GM12891 (cell line): ENCODE results near the gene CIAO3.

Experiments used
- PAX5 ChIP-seq: IDR thresholded peaks from 2 replicates; pipeline ENCODE4 v1.6.1; 2011; ENCODE audit warnings: low read length, moderate library complexity, mild to moderate bottlenecking; ENCODE audit not compliant: insufficient read depth, severe bottlenecking
- POLR2A ChIP-seq: IDR thresholded peaks from 2 replicates; pipeline ENCODE4 v1.6.1; 2011; ENCODE audit warnings: low read depth, low read length, control low read depth
- POLR2AphosphoS5 ChIP-seq: IDR thresholded peaks from 2 replicates; pipeline ENCODE4 v1.6.1; 2011; ENCODE audit warnings: low read depth, low read length, control low read depth
- SPI1 ChIP-seq: IDR thresholded peaks from 2 replicates; pipeline ENCODE4 v1.6.1; 2011; ENCODE audit warnings: low read depth, low read length, control low read depth
- TAF1 ChIP-seq: IDR thresholded peaks from 2 replicates; pipeline ENCODE4 v1.6.1; 2011; ENCODE audit warnings: low read depth, low read length, control low read depth

- no peak for TF ChIP-seq POLR2AphosphoS5
- no peak for TF ChIP-seq POLR2A
- no peak for TF ChIP-seq TAF1
- no peak for TF ChIP-seq PAX5
- TF ChIP-seq SPI1, result no peak
Measured at GRCh38 chr16:728890-729744, 11.7 kb downstream of the CIAO3 start.
